ENCODE data around the gene PLAGL2.

DNA sequence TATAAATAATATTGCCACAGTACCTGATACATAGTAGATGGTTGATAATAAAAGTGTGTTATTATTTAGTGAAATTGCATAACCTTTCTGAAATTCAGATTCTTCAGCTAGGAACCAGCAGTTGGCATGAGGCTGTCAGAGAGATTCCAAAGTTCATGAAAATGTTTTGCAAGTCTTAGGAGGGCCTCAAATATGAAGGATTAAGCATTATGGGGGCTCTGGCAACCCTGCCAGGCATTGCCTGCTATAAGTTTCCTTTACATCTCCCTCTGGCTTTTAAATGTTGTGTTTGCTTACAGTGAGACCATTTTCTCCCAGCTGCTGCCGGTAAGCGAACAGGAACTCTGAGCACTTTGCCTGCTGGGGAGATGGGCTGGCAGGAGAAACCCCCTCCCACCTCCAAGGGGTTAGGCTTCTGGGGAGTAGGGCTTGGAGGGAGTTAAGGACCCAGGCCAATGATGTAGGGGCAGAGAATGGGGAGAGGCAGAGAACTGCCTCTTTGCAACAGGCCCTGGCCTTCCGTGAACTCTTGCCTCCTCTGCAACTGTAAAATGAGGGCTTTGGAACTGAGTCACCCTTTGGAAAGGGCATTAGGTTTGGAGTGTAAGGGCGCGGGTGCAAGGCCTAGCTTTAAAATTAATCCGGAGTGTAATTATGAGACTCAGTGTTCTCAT, 36.7 kb upstream of the PLAGL2 start:
- TF ChIP-seq, protein P1, sequence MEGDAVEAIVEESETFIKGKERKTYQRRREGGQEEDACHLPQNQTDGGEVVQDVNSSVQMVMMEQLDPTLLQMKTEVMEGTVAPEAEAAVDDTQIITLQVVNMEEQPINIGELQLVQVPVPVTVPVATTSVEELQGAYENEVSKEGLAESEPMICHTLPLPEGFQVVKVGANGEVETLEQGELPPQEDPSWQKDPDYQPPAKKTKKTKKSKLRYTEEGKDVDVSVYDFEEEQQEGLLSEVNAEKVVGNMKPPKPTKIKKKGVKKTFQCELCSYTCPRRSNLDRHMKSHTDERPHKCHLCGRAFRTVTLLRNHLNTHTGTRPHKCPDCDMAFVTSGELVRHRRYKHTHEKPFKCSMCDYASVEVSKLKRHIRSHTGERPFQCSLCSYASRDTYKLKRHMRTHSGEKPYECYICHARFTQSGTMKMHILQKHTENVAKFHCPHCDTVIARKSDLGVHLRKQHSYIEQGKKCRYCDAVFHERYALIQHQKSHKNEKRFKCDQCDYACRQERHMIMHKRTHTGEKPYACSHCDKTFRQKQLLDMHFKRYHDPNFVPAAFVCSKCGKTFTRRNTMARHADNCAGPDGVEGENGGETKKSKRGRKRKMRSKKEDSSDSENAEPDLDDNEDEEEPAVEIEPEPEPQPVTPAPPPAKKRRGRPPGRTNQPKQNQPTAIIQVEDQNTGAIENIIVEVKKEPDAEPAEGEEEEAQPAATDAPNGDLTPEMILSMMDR (IDR thresholded peaks at IDR 0.05), result no peak
- TF ChIP-seq ZFX (IDR thresholded peaks at IDR 0.05; ENCODE audit: borderline replicate concordance), result no peak

Measured in 22Rv1 (cell line).